Adipose tissue (tissue), 3 donors: ENCODE results near the gene EHF. TPM values are rescaled to one million over a fixed set of nuclear protein-coding genes. Genes with fewer than 3 reads are reported as not detected.
"Not testable (repeated sequence)": the region's sequence is repeated elsewhere in the genome, so short reads cannot be mapped to it uniquely, and the experiment has no call there.

ENCODE experiments used
- H3K27ac ChIP-seq: one replicate; pipeline ENCODE4 v1.5.1; 2013; ENCODE audit warnings: low read depth, low read length
- WGBS, 3 donors: extraction: QIAGEN DNeasy Blood & Tissue Kit; methylation state at CpG; one replicate each; pipeline ENCODE4 v1.1.7; 2013; 5-methylcytosine and 5-hydroxymethylcytosine counted together
- polyA plus RNA-seq, 3 donors: library from polyadenylated mRNA; stranded (reverse); fragments of 200-250 nt; gene quantifications; one replicate each; pipeline ENCODE4 v1.2.3, GENCODE V29; 2013
- donor health status: healthy with polysubstance abuse.
- donor health status: Bipolar disorder and iron deficiency.
- donor health status: healthy.

The EHF gene
- polyA plus RNA-seq, 3 donors: 1.4 to 14.9 TPM; not detected in 1

- 83 to 89% (median 87%) methylated on average over 5 of the region's 5 CpGs for WGBS, 3 donors
- no peak overlapping the region for H3K27ac ChIP-seq
These were observed 60.2 kb downstream of the EHF start for GRCh38 chr11:34680918-34681586.

DNA sequence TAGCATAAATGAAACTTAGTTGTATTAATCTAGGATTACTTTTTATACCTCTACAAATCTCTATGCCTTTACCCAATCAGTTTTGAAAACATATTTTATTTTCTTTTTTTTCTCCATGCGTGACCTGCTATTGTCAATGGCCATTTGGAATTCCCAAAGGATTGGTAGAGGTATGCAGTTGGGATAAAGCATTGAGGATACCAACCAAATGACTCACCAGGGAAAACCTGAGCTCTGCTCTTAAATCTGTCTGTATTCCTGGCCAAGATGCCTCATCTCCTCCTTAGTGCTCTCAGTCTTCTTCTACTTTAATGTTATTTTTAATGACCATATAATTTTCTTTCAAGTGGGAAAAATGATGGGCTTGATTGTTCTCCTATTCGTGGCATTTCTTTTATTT, 61.9 kb downstream of the EHF start:
- WGBS, 3 donors: 70 to 88% (median 80%) methylated on average over 2 of the region's 2 CpGs
- no peak overlapping the region for H3K27ac ChIP-seq

- H3K27ac ChIP-seq: no peak overlapping the region
- 90 to 94% (median 92%) methylated on average over 1 of the region's 1 CpG for WGBS, 3 donors
These were observed 62.5 kb downstream of the EHF start for GRCh38 chr11:34683396-34683795.

DNA sequence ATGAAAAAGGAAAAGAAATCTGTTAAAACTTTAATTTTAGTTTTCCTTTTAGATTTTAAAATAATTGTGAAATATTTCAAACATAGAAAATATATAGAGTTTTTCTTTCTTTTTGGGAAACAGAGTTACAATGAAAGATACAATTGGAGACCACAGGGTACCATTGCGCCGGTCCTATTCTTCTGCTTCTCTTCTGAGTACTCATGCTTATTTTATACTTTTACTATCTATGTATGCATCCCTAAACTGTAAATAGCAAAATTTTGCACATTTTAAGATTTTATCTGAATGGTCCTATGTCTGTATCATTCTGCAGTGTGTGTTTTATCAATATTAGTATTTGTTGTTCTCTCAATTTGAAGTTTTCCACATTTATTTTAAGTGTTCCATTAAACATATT, 65.0 kb downstream of the EHF start:
- WGBS, 3 donors: 96 to 99% (median 99%) methylated on average over 2 of the region's 2 CpGs
- H3K27ac ChIP-seq: no peak overlapping the region

GRCh38 chr11:34692299-34692698, 71.4 kb downstream of the EHF start:
- 86 to 94% (median 88%) methylated on average over 20 to 23 of the region's 26 CpGs for WGBS, 3 donors
- not testable (repeated sequence) for H3K27ac ChIP-seq

GRCh38 chr11:34696862-34697261, 76.0 kb downstream of the EHF start:
- H3K27ac ChIP-seq: no peak overlapping the region

- WGBS, 3 donors: 39 to 75% (median 72%) methylated on average over 2 of the region's 2 CpGs
These were observed 86.0 kb downstream of the EHF start for GRCh38 chr11:34706709-34707461.

GRCh38 chr11:34707462-34707840, 86.6 kb downstream of the EHF start:
- H3K27ac ChIP-seq: no peak overlapping the region
- WGBS, 3 donors: 39 to 78% (median 63%) methylated on average over 3 of the region's 3 CpGs

More at GRCh38 chr11:34706709-34707461, 86.0 kb downstream of the EHF start:
- H3K27ac ChIP-seq: no peak overlapping the region

Other genes starting within 250 kb of the EHF start
- gene CAT, start 182.2 kb upstream of the EHF start, polyA plus RNA-seq: 100 to 1,000 TPM in 2 of 3 donors, 10 to 100 TPM in 1; 55.9 to 268 (median 149) TPM
- gene ELF5, start 107.3 kb upstream of the EHF start, polyA plus RNA-seq: under 1 TPM in 2 of 3 donors, not detected in 1; 0.06 to 0.14 TPM